ENCODE results near the gene PCNT. TPM values are rescaled to one million over a fixed set of nuclear protein-coding genes. Genes with fewer than 3 reads are reported as not detected.

PCNT gene
- total RNA-seq, 1 donor from 2014 or later, result 55.8 TPM

GRCh38 chr21:46326110-46326703 lies 2.3 kb downstream of the PCNT start:
- H3K36me3 Mint-ChIP-seq (ENCODE audit: low read depth), result peaks cover 54% of the 10 kb centered on the region
- DNase-seq (ENCODE audit: low spot score), result no peak
- peaks cover 21% of the 10 kb centered on the region for H3K4me1 Mint-ChIP-seq (ENCODE audit: low read depth)
- intact Hi-C loops (cut with micrococcal nuclease), result loop anchor here (10.0 kb wide), 1 partner anchor 351 kb away; no protein-coding TSS in a partner anchor
- H3K9me3 Mint-ChIP-seq, result no peaks in the 10 kb centered on the region
- H3K27me3 Mint-ChIP-seq (ENCODE audit: low read depth), result no peaks in the 10 kb centered on the region
- peak overlapping the region; percentile 26 for H3K4me3 Mint-ChIP-seq (ENCODE audit: low read depth)
- H3K27ac Mint-ChIP-seq, result peak overlapping the region; percentile 36

GRCh38 chr21:46327711-46328110 lies 3.8 kb downstream of the PCNT start:
- H3K9me3 Mint-ChIP-seq, result no peaks in the 10 kb centered on the region
- no peaks in the 10 kb centered on the region for H3K27me3 Mint-ChIP-seq (ENCODE audit: low read depth)
- peaks cover 54% of the 10 kb centered on the region for H3K36me3 Mint-ChIP-seq (ENCODE audit: low read depth)
- intact Hi-C loops (cut with micrococcal nuclease), result loop anchor here (10.0 kb wide), 1 partner anchor 353 kb away; no protein-coding TSS in a partner anchor
- H3K27ac Mint-ChIP-seq, result no peak overlapping the region
- DNase-seq (ENCODE audit: low spot score), result no peak
- H3K4me1 Mint-ChIP-seq (ENCODE audit: low read depth), result peaks cover 12% of the 10 kb centered on the region
- H3K4me3 Mint-ChIP-seq (ENCODE audit: low read depth), result no peak overlapping the region

GRCh38 chr21:46328151-46328550 lies 4.2 kb downstream of the PCNT start:
- no peak for DNase-seq (ENCODE audit: low spot score)
- Mint-ChIP-seq H3K27ac (no peak overlapping the region), H3K36me3 (ENCODE audit: low read depth) (peaks cover 50% of the 10 kb centered on the region), H3K9me3 (no peaks in the 10 kb centered on the region), H3K4me1 (ENCODE audit: low read depth) (peaks cover 12% of the 10 kb centered on the region), H3K27me3 (ENCODE audit: low read depth) (no peaks in the 10 kb centered on the region), H3K4me3 (ENCODE audit: low read depth) (no peak overlapping the region)
- intact Hi-C loops (cut with micrococcal nuclease), result loop anchor here (10.0 kb wide), 1 partner anchor 353 kb away; no protein-coding TSS in a partner anchor

GRCh38 chr21:46329796-46330195 lies 5.8 kb downstream of the PCNT start:
- peak overlapping the region; percentile 2 for H3K27ac Mint-ChIP-seq
- intact Hi-C loops (cut with micrococcal nuclease), result loop anchor here (10.0 kb wide), 1 partner anchor 355 kb away; no protein-coding TSS in a partner anchor
- no peaks in the 10 kb centered on the region for H3K27me3 Mint-ChIP-seq (ENCODE audit: low read depth)
- no peak for DNase-seq (ENCODE audit: low spot score)
- peaks cover 12% of the 10 kb centered on the region for H3K4me1 Mint-ChIP-seq (ENCODE audit: low read depth)
- H3K9me3 Mint-ChIP-seq, result no peaks in the 10 kb centered on the region
- H3K4me3 Mint-ChIP-seq (ENCODE audit: low read depth), result no peak overlapping the region
- peaks cover 54% of the 10 kb centered on the region for H3K36me3 Mint-ChIP-seq (ENCODE audit: low read depth)

GRCh38 chr21:46334351-46335140 lies 10.6 kb downstream of the PCNT start:
- H3K27me3 Mint-ChIP-seq (ENCODE audit: low read depth), result no peaks in the 10 kb centered on the region
- no peak overlapping the region for H3K27ac Mint-ChIP-seq
- no peak overlapping the region for H3K4me3 Mint-ChIP-seq (ENCODE audit: low read depth)
- no peaks in the 10 kb centered on the region for H3K9me3 Mint-ChIP-seq
- DNase-seq (ENCODE audit: low spot score), result no peak
- intact Hi-C loops (cut with micrococcal nuclease), result no loop called here
- H3K4me1 Mint-ChIP-seq (ENCODE audit: low read depth), result no peaks in the 10 kb centered on the region
- H3K36me3 Mint-ChIP-seq (ENCODE audit: low read depth), result peaks cover 59% of the 10 kb centered on the region

- Mint-ChIP-seq H3K27me3 (ENCODE audit: low read depth) (no peaks in the 10 kb centered on the region), H3K4me1 (ENCODE audit: low read depth) (no peaks in the 10 kb centered on the region), H3K4me3 (ENCODE audit: low read depth) (no peak overlapping the region), H3K27ac (no peak overlapping the region), H3K9me3 (no peaks in the 10 kb centered on the region), H3K36me3 (ENCODE audit: low read depth) (peaks cover 60% of the 10 kb centered on the region)
- no peak for DNase-seq (ENCODE audit: low spot score)
- intact Hi-C loops (cut with micrococcal nuclease), result no loop called here
Measured at GRCh38 chr21:46336603-46337002, 12.6 kb downstream of the PCNT start.

GRCh38 chr21:46340998-46341397 lies 17.0 kb downstream of the PCNT start:
- H3K4me1 Mint-ChIP-seq (ENCODE audit: low read depth), result peaks cover 3% of the 10 kb centered on the region
- H3K36me3 Mint-ChIP-seq (ENCODE audit: low read depth), result peaks cover 47% of the 10 kb centered on the region
- intact Hi-C loops (cut with micrococcal nuclease), result no loop called here
- H3K9me3 Mint-ChIP-seq, result no peaks in the 10 kb centered on the region
- H3K27me3 Mint-ChIP-seq (ENCODE audit: low read depth), result no peaks in the 10 kb centered on the region
- H3K4me3 Mint-ChIP-seq (ENCODE audit: low read depth), result no peak overlapping the region
- no peak for DNase-seq (ENCODE audit: low spot score)
- no peak overlapping the region for H3K27ac Mint-ChIP-seq

GRCh38 chr21:46344219-46344915 lies 20.4 kb downstream of the PCNT start:
- H3K36me3 Mint-ChIP-seq (ENCODE audit: low read depth), result peaks cover 56% of the 10 kb centered on the region
- no peaks in the 10 kb centered on the region for H3K9me3 Mint-ChIP-seq
- DNase-seq (ENCODE audit: low spot score), result no peak
- H3K4me1 Mint-ChIP-seq (ENCODE audit: low read depth), result peaks cover 3% of the 10 kb centered on the region
- intact Hi-C loops (cut with micrococcal nuclease), result no loop called here
- H3K27ac Mint-ChIP-seq, result no peak overlapping the region
- no peaks in the 10 kb centered on the region for H3K27me3 Mint-ChIP-seq (ENCODE audit: low read depth)
- no peak overlapping the region for H3K4me3 Mint-ChIP-seq (ENCODE audit: low read depth)

- H3K36me3 Mint-ChIP-seq (ENCODE audit: low read depth), result peaks cover 56% of the 10 kb centered on the region
- intact Hi-C loops (cut with micrococcal nuclease), result no loop called here
- no peak overlapping the region for H3K4me3 Mint-ChIP-seq (ENCODE audit: low read depth)
- peaks cover 3% of the 10 kb centered on the region for H3K4me1 Mint-ChIP-seq (ENCODE audit: low read depth)
- no peaks in the 10 kb centered on the region for H3K27me3 Mint-ChIP-seq (ENCODE audit: low read depth)
- no peak for DNase-seq (ENCODE audit: low spot score)
- no peaks in the 10 kb centered on the region for H3K9me3 Mint-ChIP-seq
- H3K27ac Mint-ChIP-seq, result no peak overlapping the region
Measured at GRCh38 chr21:46345861-46346260, 21.9 kb downstream of the PCNT start.

- Mint-ChIP-seq H3K36me3 (ENCODE audit: low read depth) (peaks cover 59% of the 10 kb centered on the region), H3K4me3 (ENCODE audit: low read depth) (no peak overlapping the region), H3K27ac (no peak overlapping the region), H3K4me1 (ENCODE audit: low read depth) (peaks cover 3% of the 10 kb centered on the region), H3K27me3 (ENCODE audit: low read depth) (no peaks in the 10 kb centered on the region), H3K9me3 (no peaks in the 10 kb centered on the region)
- intact Hi-C loops (cut with micrococcal nuclease), result no loop called here
- DNase-seq (ENCODE audit: low spot score), result no peak
Measured at GRCh38 chr21:46346296-46347202, 22.6 kb downstream of the PCNT start.

- Mint-ChIP-seq H3K27me3 (ENCODE audit: low read depth) (no peaks in the 10 kb centered on the region), H3K4me3 (ENCODE audit: low read depth) (no peak overlapping the region), H3K4me1 (ENCODE audit: low read depth) (peaks cover 3% of the 10 kb centered on the region), H3K9me3 (no peaks in the 10 kb centered on the region), H3K36me3 (ENCODE audit: low read depth) (peaks cover 61% of the 10 kb centered on the region), H3K27ac (no peak overlapping the region)
- DNase-seq (ENCODE audit: low spot score), result no peak
- intact Hi-C loops (cut with micrococcal nuclease), result no loop called here
Measured at GRCh38 chr21:46347203-46347550, 23.2 kb downstream of the PCNT start.

GRCh38 chr21:46347791-46348381 lies 23.9 kb downstream of the PCNT start:
- Mint-ChIP-seq H3K4me3 (ENCODE audit: low read depth) (no peak overlapping the region), H3K36me3 (ENCODE audit: low read depth) (peaks cover 62% of the 10 kb centered on the region), H3K27ac (no peak overlapping the region), H3K27me3 (ENCODE audit: low read depth) (no peaks in the 10 kb centered on the region), H3K9me3 (no peaks in the 10 kb centered on the region), H3K4me1 (ENCODE audit: low read depth) (peaks cover 3% of the 10 kb centered on the region)
- intact Hi-C loops (cut with micrococcal nuclease), result no loop called here
- no peak for DNase-seq (ENCODE audit: low spot score)
